ENCODE measurements around the gene GNG12. TPM values are rescaled to one million over a fixed set of nuclear protein-coding genes. Genes with fewer than 3 reads are reported as not detected.

The GNG12 gene
- total and polyA plus RNA-seq, 12 donors = 15.3 to 121 (median 84.7) TPM

DNA sequence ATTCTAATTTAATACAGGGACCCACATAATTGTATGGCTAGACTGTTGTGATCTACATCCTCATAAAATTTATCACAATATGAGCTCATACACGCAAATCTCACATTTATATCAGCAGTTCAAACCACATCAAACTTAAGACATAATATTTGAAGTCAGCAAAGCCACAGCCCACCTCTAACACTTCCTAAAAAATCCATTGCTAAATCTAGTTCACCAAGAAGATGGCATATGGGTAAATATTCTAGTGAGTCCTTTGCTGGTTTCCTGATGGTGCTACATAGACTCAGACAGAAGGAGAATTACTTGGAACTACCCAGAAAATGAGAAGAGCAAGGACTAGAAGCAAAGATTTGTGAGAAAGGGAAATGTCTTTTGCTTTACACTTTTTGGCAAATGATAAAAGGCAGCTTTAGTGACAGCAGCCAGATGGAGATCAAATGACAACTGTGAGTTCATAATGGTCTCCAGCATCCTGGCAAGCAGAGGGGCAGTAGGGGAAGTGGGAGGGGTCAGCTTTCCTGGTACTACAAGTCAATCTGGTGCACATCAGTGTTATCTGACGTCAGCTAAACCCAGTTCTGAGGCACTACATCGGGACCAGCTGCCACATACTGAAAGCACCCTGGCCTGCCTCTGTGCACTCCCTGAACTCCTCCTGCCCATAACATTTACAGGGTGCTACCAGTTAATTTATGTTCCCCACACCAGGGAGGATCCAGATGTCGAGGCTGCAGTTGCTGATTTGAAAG is 158.8 kb downstream of the GNG12 start:
- Histone ChIP-seq H3K4me1 (replicated peaks in 1 of 2) (peaks cover 0 to 9% of the 10 kb centered on the region in 2 donors), H3K36me3 (replicated peaks in 1 of 2) (no peaks in the 10 kb centered on the region), H3K27me3 (no peaks in the 10 kb centered on the region), H3K9me3 (replicated peaks in 1 of 3) (no peaks in the 10 kb centered on the region), H3K4me3 (no peak overlapping the region), H3K27ac (peak overlapping the region in 2 of 5 donors; percentile 28 to 29)
- DNase-seq = peak; percentile 29 to 76 (median 50)
- TF ChIP-seq POLR2A (IDR thresholded peaks at IDR 0.05) = no peak
- 17 to 33% (median 23%) methylated on average over 2 to 4 of the region's 4 CpGs for WGBS, 4 donors
- intact Hi-C loops (cut with DNase I) = no loop called here

DNA sequence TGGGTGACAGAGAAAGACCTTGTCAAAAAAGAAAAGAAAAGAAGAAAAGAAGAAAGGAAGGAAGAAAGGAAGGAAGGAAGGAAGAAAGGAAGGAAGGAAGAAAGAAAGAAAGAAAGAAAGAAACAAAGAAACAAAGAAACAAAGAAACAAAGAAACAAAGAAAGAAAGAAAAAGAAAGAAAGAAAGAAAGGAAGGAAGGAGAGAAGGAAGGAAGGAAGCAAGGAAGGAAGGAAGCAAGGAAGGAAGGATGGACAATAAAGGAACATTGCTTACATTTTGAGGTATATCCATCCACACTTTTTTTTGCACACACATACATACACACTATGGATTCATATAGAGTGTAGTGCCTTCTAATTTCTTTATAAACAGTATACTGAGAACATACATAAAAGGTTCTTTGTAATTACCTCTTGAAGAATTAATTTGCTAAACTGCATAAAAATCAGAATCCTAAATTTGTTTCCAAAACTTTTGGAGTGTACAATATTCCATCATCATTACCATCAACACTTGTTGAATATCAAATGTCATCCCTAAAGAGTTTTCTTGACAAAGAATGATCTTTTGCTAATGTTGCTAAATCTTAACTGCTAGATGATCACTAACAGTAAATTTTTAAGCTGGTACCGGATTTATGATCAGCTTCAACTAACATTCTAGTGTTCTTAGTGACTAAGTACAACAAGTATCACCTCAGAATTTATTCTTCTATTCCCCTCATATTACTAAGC is 159.6 kb downstream of the GNG12 start:
- H3K36me3 ChIP-seq (replicated peaks in 1 of 2) = no peaks in the 10 kb centered on the region
- DNase-seq = no peak
- H3K27me3 ChIP-seq = no peaks in the 10 kb centered on the region
- TF ChIP-seq, protein P1, sequence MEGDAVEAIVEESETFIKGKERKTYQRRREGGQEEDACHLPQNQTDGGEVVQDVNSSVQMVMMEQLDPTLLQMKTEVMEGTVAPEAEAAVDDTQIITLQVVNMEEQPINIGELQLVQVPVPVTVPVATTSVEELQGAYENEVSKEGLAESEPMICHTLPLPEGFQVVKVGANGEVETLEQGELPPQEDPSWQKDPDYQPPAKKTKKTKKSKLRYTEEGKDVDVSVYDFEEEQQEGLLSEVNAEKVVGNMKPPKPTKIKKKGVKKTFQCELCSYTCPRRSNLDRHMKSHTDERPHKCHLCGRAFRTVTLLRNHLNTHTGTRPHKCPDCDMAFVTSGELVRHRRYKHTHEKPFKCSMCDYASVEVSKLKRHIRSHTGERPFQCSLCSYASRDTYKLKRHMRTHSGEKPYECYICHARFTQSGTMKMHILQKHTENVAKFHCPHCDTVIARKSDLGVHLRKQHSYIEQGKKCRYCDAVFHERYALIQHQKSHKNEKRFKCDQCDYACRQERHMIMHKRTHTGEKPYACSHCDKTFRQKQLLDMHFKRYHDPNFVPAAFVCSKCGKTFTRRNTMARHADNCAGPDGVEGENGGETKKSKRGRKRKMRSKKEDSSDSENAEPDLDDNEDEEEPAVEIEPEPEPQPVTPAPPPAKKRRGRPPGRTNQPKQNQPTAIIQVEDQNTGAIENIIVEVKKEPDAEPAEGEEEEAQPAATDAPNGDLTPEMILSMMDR (IDR thresholded peaks at IDR 0.05) = no peak
- TF ChIP-seq POLR2A (IDR thresholded peaks at IDR 0.05) = no peak
- intact Hi-C loops (cut with DNase I) = no loop called here
- peaks cover 0 to 9% of the 10 kb centered on the region in 2 donors for H3K4me1 ChIP-seq (replicated peaks in 1 of 2)
- no peaks in the 10 kb centered on the region for H3K9me3 ChIP-seq (replicated peaks in 1 of 3)
- no peak overlapping the region for H3K4me3 ChIP-seq
- 89 to 100% (median 92%) methylated on average over 1 of the region's 1 CpG for WGBS, 4 donors
- no peak overlapping the region for H3K27ac ChIP-seq

DNA sequence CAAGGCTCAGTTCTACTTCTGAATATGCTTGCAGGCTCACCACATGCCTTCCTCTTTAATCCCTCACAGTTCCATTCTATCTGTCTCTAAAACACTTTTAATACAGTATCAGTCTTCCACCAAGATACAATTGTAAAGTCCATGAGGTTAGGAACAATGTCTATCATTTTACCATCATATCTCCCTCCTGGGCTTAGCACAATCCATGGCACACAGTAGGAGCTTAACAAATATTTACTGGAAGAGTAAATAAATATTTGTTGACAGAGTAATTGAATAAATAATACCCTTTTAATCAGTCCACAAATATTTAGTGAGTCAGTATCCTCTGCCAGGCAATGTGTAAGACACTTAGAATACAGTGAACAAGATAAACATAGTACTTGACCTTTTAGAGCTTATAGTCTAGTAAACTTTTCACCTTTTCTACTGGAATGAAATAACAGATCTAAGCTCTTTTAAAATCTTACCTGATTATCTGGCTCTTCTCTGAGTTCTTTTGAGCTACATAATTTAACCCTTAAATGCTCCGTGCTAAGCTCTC is 160.9 kb downstream of the GNG12 start:
- WGBS, 4 donors = 94 to 98% (median 97%) methylated on average over 1 of the region's 1 CpG
- Histone ChIP-seq H3K4me3 (no peak overlapping the region), H3K9me3 (replicated peaks in 1 of 3) (no peaks in the 10 kb centered on the region), H3K27me3 (no peaks in the 10 kb centered on the region), H3K27ac (no peak overlapping the region), H3K4me1 (replicated peaks in 1 of 2) (peaks cover 0 to 9% of the 10 kb centered on the region in 2 donors), H3K36me3 (replicated peaks in 1 of 2) (no peaks in the 10 kb centered on the region)
- DNase-seq = no peak
- intact Hi-C loops (cut with DNase I) = no loop called here
- TF ChIP-seq POLR2A (IDR thresholded peaks at IDR 0.05) = no peak
- TF ChIP-seq, protein P1 (IDR thresholded peaks at IDR 0.05) = no peak

DNA sequence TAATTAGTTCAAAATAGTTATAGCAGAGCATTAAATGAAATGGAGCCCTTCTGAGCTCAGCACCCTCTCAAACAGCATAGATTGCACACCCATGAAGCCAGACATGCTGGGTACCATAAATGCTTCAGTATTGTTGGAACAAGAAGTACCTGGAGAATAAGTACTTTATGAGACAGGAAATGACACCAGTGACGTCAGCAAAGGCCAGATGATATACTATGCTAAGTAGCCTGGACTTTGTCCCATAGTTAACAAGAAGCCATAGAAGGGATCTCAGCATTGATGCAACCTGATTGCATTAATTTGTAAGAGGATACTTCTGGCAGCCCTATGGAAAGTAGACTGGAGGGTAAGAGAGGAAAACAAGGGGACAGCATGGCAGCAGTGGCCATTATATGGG is 164.6 kb downstream of the GNG12 start:
- Histone ChIP-seq H3K9me3 (replicated peaks in 1 of 3) (no peaks in the 10 kb centered on the region), H3K27ac (no peak overlapping the region), H3K4me3 (no peak overlapping the region), H3K4me1 (replicated peaks in 1 of 2) (no peaks in the 10 kb centered on the region), H3K36me3 (replicated peaks in 1 of 2) (no peaks in the 10 kb centered on the region), H3K27me3 (no peaks in the 10 kb centered on the region)
- no peak for DNase-seq
- WGBS, 4 donors = 31 to 44% (median 36%) methylated on average over 1 of the region's 1 CpG
- TF ChIP-seq, protein P1 (IDR thresholded peaks at IDR 0.05) = no peak
- TF ChIP-seq POLR2A (IDR thresholded peaks at IDR 0.05) = no peak
- intact Hi-C loops (cut with DNase I) = no loop called here

Measured in adrenal gland (tissue), 12 donors.